Measurements from ENCODE around the gene SMC3. TPM values are rescaled to one million over a fixed set of nuclear protein-coding genes. Genes with fewer than 3 reads are reported as not detected.

SMC3 gene
- total RNA-seq, 2 experiments from 2014 or later = 76.8 to 83.5 TPM

- peaks cover 3% of the 10 kb centered on the region for H3K27me3 Mint-ChIP-seq
- H3K36me3 Mint-ChIP-seq (ENCODE audit: low read depth) = no peaks in the 10 kb centered on the region
- no peak overlapping the region for H3K27ac Mint-ChIP-seq
- intact Hi-C loops (cut with DNase I, micrococcal nuclease) = loop anchor here (2.0 kb wide), 2 partner anchors 47 to 131 kb away; no protein-coding TSS in a partner anchor
- ChIA-PET POLR2A (no interaction called here), CTCF (interaction anchor here (0.7 to 6.3 kb wide), 30 partner anchors 8 to 437 kb away, joined by 3 to 79 read pairs (median 4); partner anchors contain the start of genes MXI1 and SMNDC1)
- ATAC-seq (no peak), DNase-seq (no peak)
- peaks cover 8% of the 10 kb centered on the region for H3K4me1 Mint-ChIP-seq
- no peak overlapping the region for H3K4me3 Mint-ChIP-seq
- H3K9me3 Mint-ChIP-seq (ENCODE audit: low read depth) = no peaks in the 10 kb centered on the region
Measured at GRCh38 chr10:110546077-110546476, 21.4 kb upstream of the SMC3 start.

GRCh38 chr10:110546499-110547110 is 20.9 kb upstream of the SMC3 start:
- ATAC-seq = peak; percentile 39
- intact Hi-C loops (cut with DNase I, micrococcal nuclease) = loop anchor here (1.0 to 2.0 kb wide), 6 partner anchors 48 to 240 kb away; no protein-coding TSS in a partner anchor
- POLR2A ChIA-PET = interaction anchor here (0.6 to 0.8 kb wide), 2 partner anchors 48 to 337 kb away, joined by 3 to 6 read pairs; no protein-coding TSS in a partner anchor
- CTCF ChIA-PET = interaction anchor here (0.6 to 6.3 kb wide), 32 partner anchors 9 to 438 kb away, joined by 3 to 79 read pairs (median 4); partner anchors contain the start of genes MXI1 and SMNDC1
- Mint-ChIP-seq H3K27ac (peak overlapping the region; percentile 56), H3K4me3 (no peak overlapping the region), H3K36me3 (ENCODE audit: low read depth) (no peaks in the 10 kb centered on the region), H3K4me1 (peaks cover 8% of the 10 kb centered on the region), H3K27me3 (peaks cover 3% of the 10 kb centered on the region), H3K9me3 (ENCODE audit: low read depth) (no peaks in the 10 kb centered on the region)
- no peak for DNase-seq

GRCh38 chr10:110547139-110547761 is 20.2 kb upstream of the SMC3 start:
- ATAC-seq = peak; percentile 84
- Mint-ChIP-seq H3K4me1 (peaks cover 8% of the 10 kb centered on the region), H3K27me3 (peaks cover 6% of the 10 kb centered on the region), H3K9me3 (ENCODE audit: low read depth) (no peaks in the 10 kb centered on the region), H3K36me3 (ENCODE audit: low read depth) (no peaks in the 10 kb centered on the region), H3K4me3 (no peak overlapping the region), H3K27ac (peak overlapping the region; percentile 56)
- POLR2A ChIA-PET = interaction anchor here (0.6 to 0.9 kb wide), 3 partner anchors 47 to 336 kb away, joined by 3 to 6 read pairs (median 4); no protein-coding TSS in a partner anchor
- no peak for DNase-seq
- CTCF ChIA-PET = interaction anchor here (0.6 to 6.3 kb wide), 30 partner anchors 10 to 438 kb away, joined by 3 to 79 read pairs (median 4); partner anchors contain the start of genes MXI1 and SMNDC1
- intact Hi-C loops (cut with DNase I, micrococcal nuclease) = loop anchor here (1.0 to 2.0 kb wide), 6 partner anchors 48 to 241 kb away; no protein-coding TSS in a partner anchor

GRCh38 chr10:110548002-110548401 is 19.5 kb upstream of the SMC3 start:
- no peak overlapping the region for H3K27ac Mint-ChIP-seq
- peaks cover 6% of the 10 kb centered on the region for H3K27me3 Mint-ChIP-seq
- DNase-seq (no peak), ATAC-seq (no peak)
- POLR2A ChIA-PET = interaction anchor here (0.9 kb wide), 1 partner anchor 48 kb away, joined by 4 read pairs; no protein-coding TSS in a partner anchor
- peaks cover 8% of the 10 kb centered on the region for H3K4me1 Mint-ChIP-seq
- CTCF ChIA-PET = interaction anchor here (0.7 to 6.3 kb wide), 12 partner anchors 17 to 242 kb away, joined by 3 to 79 read pairs (median 3); partner anchors contain the start of gene SMNDC1
- no peaks in the 10 kb centered on the region for H3K9me3 Mint-ChIP-seq (ENCODE audit: low read depth)
- intact Hi-C loops (cut with DNase I, micrococcal nuclease) = no loop called here
- H3K36me3 Mint-ChIP-seq (ENCODE audit: low read depth) = no peaks in the 10 kb centered on the region
- H3K4me3 Mint-ChIP-seq = no peak overlapping the region

- H3K9me3 Mint-ChIP-seq (ENCODE audit: low read depth) = no peaks in the 10 kb centered on the region
- no peaks in the 10 kb centered on the region for H3K36me3 Mint-ChIP-seq (ENCODE audit: low read depth)
- peaks cover 6% of the 10 kb centered on the region for H3K27me3 Mint-ChIP-seq
- peaks cover 8% of the 10 kb centered on the region for H3K4me1 Mint-ChIP-seq
- POLR2A ChIA-PET = no interaction called here
- no peak overlapping the region for H3K27ac Mint-ChIP-seq
- no peak overlapping the region for H3K4me3 Mint-ChIP-seq
- intact Hi-C loops (cut with DNase I, micrococcal nuclease) = no loop called here
- CTCF ChIA-PET = interaction anchor here (0.8 to 6.3 kb wide), 15 partner anchors 9 to 258 kb away, joined by 3 to 79 read pairs (median 4); partner anchors contain the start of gene SMNDC1
- ATAC-seq (no peak), DNase-seq (no peak)
Measured at GRCh38 chr10:110549211-110549610, 18.3 kb upstream of the SMC3 start.

- ChIA-PET CTCF (interaction anchor here (1.5 kb wide), 1 partner anchor 8 kb away, joined by 5 read pairs; no protein-coding TSS in a partner anchor), POLR2A (no interaction called here)
- Mint-ChIP-seq H3K9me3 (ENCODE audit: low read depth) (no peaks in the 10 kb centered on the region), H3K27me3 (peaks cover 3% of the 10 kb centered on the region), H3K4me1 (peaks cover 7% of the 10 kb centered on the region), H3K27ac (no peak overlapping the region), H3K4me3 (no peak overlapping the region), H3K36me3 (ENCODE audit: low read depth) (no peaks in the 10 kb centered on the region)
- ATAC-seq (no peak), DNase-seq (no peak)
- intact Hi-C loops (cut with DNase I, micrococcal nuclease) = no loop called here
Measured at GRCh38 chr10:110553905-110554304, 13.6 kb upstream of the SMC3 start.

GRCh38 chr10:110556296-110556695 is 11.2 kb upstream of the SMC3 start:
- Mint-ChIP-seq H3K4me1 (peaks cover 7% of the 10 kb centered on the region), H3K4me3 (no peak overlapping the region), H3K36me3 (ENCODE audit: low read depth) (no peaks in the 10 kb centered on the region), H3K27me3 (peaks cover 6% of the 10 kb centered on the region), H3K27ac (no peak overlapping the region), H3K9me3 (ENCODE audit: low read depth) (no peaks in the 10 kb centered on the region)
- POLR2A ChIA-PET = no interaction called here
- CTCF ChIA-PET = no interaction called here
- no peak for ATAC-seq
- no peak for DNase-seq
- intact Hi-C loops (cut with DNase I, micrococcal nuclease) = loop anchor here in 1 of 2 experiments (2.0 kb wide), 1 partner anchor 245 kb away; no protein-coding TSS in a partner anchor

- CTCF ChIA-PET = interaction anchor here (0.6 to 2.8 kb wide), 9 partner anchors 11 to 356 kb away, joined by 3 to 12 read pairs (median 4); no protein-coding TSS in a partner anchor
- H3K4me1 Mint-ChIP-seq = peaks cover 7% of the 10 kb centered on the region
- no peaks in the 10 kb centered on the region for H3K36me3 Mint-ChIP-seq (ENCODE audit: low read depth)
- no peaks in the 10 kb centered on the region for H3K9me3 Mint-ChIP-seq (ENCODE audit: low read depth)
- POLR2A ChIA-PET = no interaction called here
- no peak overlapping the region for H3K27ac Mint-ChIP-seq
- DNase-seq = peak; percentile 86
- no peak overlapping the region for H3K4me3 Mint-ChIP-seq
- H3K27me3 Mint-ChIP-seq = peaks cover 5% of the 10 kb centered on the region
- intact Hi-C loops (cut with DNase I, micrococcal nuclease) = loop anchor here in 1 of 2 experiments (2.0 kb wide), 1 partner anchor 246 kb away; no protein-coding TSS in a partner anchor
- peak; percentile 98 for ATAC-seq
Measured at GRCh38 chr10:110556969-110557601, 10.4 kb upstream of the SMC3 start.

GRCh38 chr10:110558041-110558440 is 9.5 kb upstream of the SMC3 start:
- no peak for DNase-seq
- intact Hi-C loops (cut with DNase I, micrococcal nuclease) = no loop called here
- Mint-ChIP-seq H3K4me3 (no peak overlapping the region), H3K4me1 (peaks cover 7% of the 10 kb centered on the region), H3K36me3 (ENCODE audit: low read depth) (no peaks in the 10 kb centered on the region), H3K27ac (no peak overlapping the region), H3K27me3 (peaks cover 5% of the 10 kb centered on the region), H3K9me3 (ENCODE audit: low read depth) (no peaks in the 10 kb centered on the region)
- ATAC-seq = no peak
- ChIA-PET CTCF (interaction anchor here (0.6 to 2.8 kb wide), 10 partner anchors 12 to 406 kb away, joined by 3 to 12 read pairs (median 4); no protein-coding TSS in a partner anchor), POLR2A (no interaction called here)

GRCh38 chr10:110560012-110560411 is 7.5 kb upstream of the SMC3 start:
- H3K9me3 Mint-ChIP-seq (ENCODE audit: low read depth) = no peaks in the 10 kb centered on the region
- peaks cover 11% of the 10 kb centered on the region for H3K4me1 Mint-ChIP-seq
- ATAC-seq (no peak), DNase-seq (no peak)
- CTCF ChIA-PET = interaction anchor here (0.6 to 1.7 kb wide), 10 partner anchors 8 to 435 kb away, joined by 3 to 8 read pairs (median 4); partner anchors contain the start of gene SMNDC1
- H3K27me3 Mint-ChIP-seq = peaks cover 17% of the 10 kb centered on the region
- intact Hi-C loops (cut with DNase I, micrococcal nuclease) = no loop called here
- POLR2A ChIA-PET = no interaction called here
- no peak overlapping the region for H3K27ac Mint-ChIP-seq
- no peaks in the 10 kb centered on the region for H3K36me3 Mint-ChIP-seq (ENCODE audit: low read depth)
- no peak overlapping the region for H3K4me3 Mint-ChIP-seq

- ChIA-PET CTCF (interaction anchor here (1.0 kb wide), 1 partner anchor 256 kb away, joined by 3 read pairs; the partner anchor contains the start of gene SMNDC1), POLR2A (no interaction called here)
- Mint-ChIP-seq H3K27ac (no peak overlapping the region), H3K27me3 (peaks cover 17% of the 10 kb centered on the region), H3K9me3 (ENCODE audit: low read depth) (no peaks in the 10 kb centered on the region), H3K4me1 (peaks cover 11% of the 10 kb centered on the region), H3K36me3 (ENCODE audit: low read depth) (no peaks in the 10 kb centered on the region), H3K4me3 (no peak overlapping the region)
- no peak for ATAC-seq
- DNase-seq = no peak
- intact Hi-C loops (cut with DNase I, micrococcal nuclease) = no loop called here
Measured at GRCh38 chr10:110561292-110561691, 6.2 kb upstream of the SMC3 start.

Data from activated CD4-positive, alpha-beta T cell treated with anti-CD3 and anti-CD28 coated beads for 36 hours (primary cell).